Right lobe of liver (tissue), 4 donors: ENCODE measurements around the gene GSTP1.

Source experiments
- CTCF ChIP-seq, 4 donors: fragments of 200-600 bp in 3 of 4; fragments of 450-650 bp in 1 of 4; IDR thresholded peaks; one replicate each; pipeline versions ENCODE4 v1.5.1 to v1.8.0; 2016 to 2022; ENCODE audit warnings: antibody characterized with exemption in 4 of 4, mild to moderate bottlenecking in 2 of 4
- POLR2A ChIP-seq: fragments of 450-650 bp; IDR thresholded peaks from one replicate; pipeline ENCODE4 v1.6.1; 2017; ENCODE audit warnings: antibody characterized with exemption, mild to moderate bottlenecking
- donor health status: DM: no; HTN: no; CAD: no.
- donor health status: DM: no; HTN: no; CAD: no.
- donor health status: DM: no; HTN: yes; CAD: no.

GRCh38 chr11:67635231-67635521 lies 51.6 kb downstream of the GSTP1 start:
- TF ChIP-seq POLR2A (no peak), CTCF (IDR thresholded peaks at IDR 0.05) (no peak)
